H9 (cell line): ENCODE data around the gene SCAF11. TPM values are rescaled to one million over a fixed set of nuclear protein-coding genes. Genes with fewer than 3 reads are reported as not detected.

Experiments used
- DNase-seq: peaks from one replicate; pipeline ENCODE4 v3.0.0-alpha.2; 2017
- H2AFZ ChIP-seq: one replicate; pipeline ENCODE4 v1.6.1; 2013; ENCODE audit warnings: mild to moderate bottlenecking, low read length, control low read depth, moderate library complexity
- H2AK5ac ChIP-seq: 2 replicates; pipeline ENCODE4 v1.6.1; 2013; ENCODE audit warnings: low read length, control low read depth, mixed read lengths; ENCODE audit not compliant: insufficient read length
- H2BK120ac ChIP-seq: one replicate; pipeline ENCODE4 v1.6.1; 2013; ENCODE audit warnings: low read depth, mild to moderate bottlenecking, low read length, control low read depth, inconsistent platforms; ENCODE audit not compliant: poor library complexity, severe bottlenecking
- H2BK12ac ChIP-seq: 2 replicates; pipeline ENCODE4 v1.6.1; 2013; ENCODE audit warnings: low read length, control low read depth, mixed read lengths, low read depth; ENCODE audit not compliant: insufficient read length
- H2BK15ac ChIP-seq: 2 replicates; pipeline ENCODE4 v1.6.1; 2013; ENCODE audit warnings: low read depth, low read length, control low read depth
- H2BK20ac ChIP-seq: one replicate; pipeline ENCODE4 v1.6.1; 2013; ENCODE audit warnings: low read depth, mild to moderate bottlenecking, low read length, control low read depth, inconsistent platforms; ENCODE audit not compliant: poor library complexity, severe bottlenecking
- H2BK5ac ChIP-seq: 2 replicates; pipeline ENCODE4 v1.6.1; 2013; ENCODE audit warnings: low read length, control low read depth, mixed read lengths; ENCODE audit not compliant: insufficient read length
- H3K14ac ChIP-seq: 2 replicates; pipeline ENCODE4 v1.6.1; 2013; ENCODE audit warnings: low read length, control low read depth; ENCODE audit not compliant: insufficient read depth
- H3K18ac ChIP-seq: 2 replicates; pipeline ENCODE4 v1.6.1; 2013; ENCODE audit warnings: low read depth, mild to moderate bottlenecking, mixed read lengths, low read length, control low read depth; ENCODE audit not compliant: insufficient read length
- H3K23ac ChIP-seq: 2 replicates; pipeline ENCODE4 v1.6.1; 2013; ENCODE audit warnings: low read length, control low read depth, mixed read lengths, low read depth; ENCODE audit not compliant: insufficient read length
- H3K23me2 ChIP-seq: 2 replicates; pipeline ENCODE4 v1.6.1; 2013; ENCODE audit warnings: low read depth, mild to moderate bottlenecking, mixed read lengths, low read length, control low read depth; ENCODE audit not compliant: insufficient read length, poor library complexity, severe bottlenecking
- H3K27ac ChIP-seq: 2 replicates; pipeline ENCODE4 v1.5.1; 2013; ENCODE audit warnings: low read length, control low read depth, mixed read lengths, low read depth; ENCODE audit not compliant: insufficient read length
- H3K27me3 ChIP-seq: 2 replicates; pipeline ENCODE4 v1.6.1; 2013; ENCODE audit warnings: low read length, control low read depth, inconsistent platforms; ENCODE audit not compliant: insufficient read depth
- H3K4ac ChIP-seq: 2 replicates; pipeline ENCODE4 v1.6.1; 2013; ENCODE audit warnings: low read depth, mild to moderate bottlenecking, control low read depth, inconsistent platforms, low read length, moderate library complexity
- H3K4me1 ChIP-seq: 2 replicates; pipeline ENCODE4 v1.6.1; 2013; ENCODE audit warnings: low read length, control low read depth, inconsistent platforms; ENCODE audit not compliant: insufficient read depth
- H3K4me2 ChIP-seq: 2 replicates; pipeline ENCODE4 v1.6.1; 2013; ENCODE audit warnings: low read length, control low read depth, mixed read lengths; ENCODE audit not compliant: insufficient read length, insufficient read depth
- H3K56ac ChIP-seq: 2 replicates; pipeline ENCODE4 v1.6.1; 2013; ENCODE audit warnings: low read depth, mild to moderate bottlenecking, mixed read lengths, low read length, control low read depth; ENCODE audit not compliant: insufficient read length
- H3K79me1 ChIP-seq: 2 replicates; pipeline ENCODE4 v1.6.1; 2013; ENCODE audit warnings: low read depth, mild to moderate bottlenecking, moderate library complexity, low read length, control low read depth, inconsistent platforms; ENCODE audit not compliant: insufficient read depth, poor library complexity, severe bottlenecking
- H3K79me2 ChIP-seq: 2 replicates; pipeline ENCODE4 v1.6.1; 2013; ENCODE audit warnings: low read length, control low read depth, inconsistent platforms; ENCODE audit not compliant: insufficient read depth
- H3K9ac ChIP-seq: 2 replicates; pipeline ENCODE4 v1.6.1; 2013; ENCODE audit warnings: low read length, control low read depth, mixed read lengths; ENCODE audit not compliant: insufficient read length; ENCODE audit errors: extremely low read depth
- H3K9me3 ChIP-seq: one replicate; pipeline ENCODE4 v1.6.1; 2013; ENCODE audit warnings: low read depth, low read length, inconsistent platforms; ENCODE audit not compliant: control insufficient read depth
- H3T11ph ChIP-seq: one replicate; pipeline ENCODE4 v1.6.1; 2013; ENCODE audit warnings: mild to moderate bottlenecking, low read length, control low read depth, inconsistent platforms
- H4K20me1 ChIP-seq: one replicate; pipeline ENCODE4 v1.6.1; 2013; ENCODE audit not compliant: control insufficient read depth, insufficient read length, insufficient read depth
- H4K5ac ChIP-seq: 2 replicates; pipeline ENCODE4 v1.6.1; 2013; ENCODE audit warnings: low read depth, mild to moderate bottlenecking, mixed read lengths, low read length, control low read depth; ENCODE audit not compliant: insufficient read length
- H4K8ac ChIP-seq: replicated peaks from 2 replicates; pipeline ENCODE4 v1.6.1; 2013; ENCODE audit warnings: low read length, control low read depth, mixed read lengths, low read depth; ENCODE audit not compliant: insufficient read length
- H4K91ac ChIP-seq: 2 replicates; pipeline ENCODE4 v1.6.1; 2013; ENCODE audit warnings: low read depth, mild to moderate bottlenecking, moderate library complexity, mixed read lengths, low read length, control low read depth; ENCODE audit not compliant: insufficient read length
- H3K27ac Mint-ChIP-seq, 3 experiments: 2 replicates in 2 of 3; 3 replicates in 1 of 3; pipeline ENCODE4 v1.8.0; 2020 to 2021; ENCODE audit warnings: mixed read lengths in 3 of 3, mild to moderate bottlenecking in 1 of 3, moderate library complexity in 1 of 3
- H3K27me3 Mint-ChIP-seq: 2 replicates; pipeline ENCODE4 v1.8.0; 2021; ENCODE audit warnings: low read depth, mild to moderate bottlenecking, moderate library complexity, mixed read lengths
- H3K36me3 Mint-ChIP-seq, 3 experiments: 2 replicates in 2 of 3; 3 replicates in 1 of 3; pipeline ENCODE4 v1.8.0; 2020 to 2021; ENCODE audit warnings: low read depth in 3 of 3, mixed read lengths in 3 of 3; ENCODE audit not compliant: insufficient read depth in 1 of 3
- H3K4me1 Mint-ChIP-seq, 2 experiments: 2 replicates each; pipeline ENCODE4 v1.8.0; 2020; ENCODE audit warnings: mixed read lengths in 2 of 2
- H3K4me3 Mint-ChIP-seq, 2 experiments: 2 replicates in 1 of 2; 3 replicates in 1 of 2; pipeline ENCODE4 v1.8.0; 2020 to 2021; ENCODE audit warnings: mild to moderate bottlenecking in 2 of 2, mixed read lengths in 2 of 2, moderate library complexity in 1 of 2
- H3K9me3 Mint-ChIP-seq, 2 experiments: 2 replicates in 1 of 2; 3 replicates in 1 of 2; pipeline ENCODE4 v1.8.0; 2020; ENCODE audit warnings: mild to moderate bottlenecking in 2 of 2, mixed read lengths in 2 of 2, moderate library complexity in 1 of 2
- CTCF ChIP-seq: fragments of 200-600 bp; sonication (generic); conservative IDR thresholded peaks from 3 replicates; pipeline ENCODE4 v1.8.0; 2021; ENCODE audit warnings: antibody characterized with exemption, mild to moderate bottlenecking
- total RNA-seq: library from RNA; stranded (reverse); gene quantifications from 2 replicates; pipeline ENCODE4 v1.2.1, GENCODE V29; 2021

The SCAF11 gene
- total RNA-seq, 1 experiment from 2014 or later = 90.8 TPM

- Histone ChIP-seq H4K91ac (no peak overlapping the region), H2BK15ac (no peak overlapping the region), H4K20me1 (no peaks in the 10 kb centered on the region), H3K27ac (no peak overlapping the region), H2BK5ac (no peak overlapping the region), H2BK120ac (no peak overlapping the region), H2BK12ac (no peak overlapping the region), H3T11ph (no peak overlapping the region), H2BK20ac (no peak overlapping the region), H2AFZ (no peak overlapping the region), H3K23ac (no peak overlapping the region), H2AK5ac (no peak overlapping the region), H3K4me1 (no peaks in the 10 kb centered on the region), H3K4me2 (no peak overlapping the region), H3K79me2 (no peaks in the 10 kb centered on the region), H4K8ac (no peak overlapping the region), H3K18ac (no peak overlapping the region), H3K4ac (no peak overlapping the region), H3K14ac (no peak overlapping the region), H3K9ac (no peak overlapping the region), H3K23me2 (no peaks in the 10 kb centered on the region), H3K56ac (no peak overlapping the region), H4K5ac (no peak overlapping the region), H3K9me3 (peaks cover 9% of the 10 kb centered on the region), H3K79me1 (no peaks in the 10 kb centered on the region), H3K27me3 (no peaks in the 10 kb centered on the region)
- TF ChIP-seq CTCF = no peak
- no peak for DNase-seq
- no peak overlapping the region for H3K4me3 Mint-ChIP-seq
- no peak overlapping the region for H3K27ac Mint-ChIP-seq
- H3K27me3 Mint-ChIP-seq = no peaks in the 10 kb centered on the region
- peaks cover 45 to 53% of the 10 kb centered on the region in 2 experiments for H3K9me3 Mint-ChIP-seq
- H3K4me1 Mint-ChIP-seq = peaks cover 10 to 12% of the 10 kb centered on the region in 2 experiments
- peaks cover 22 to 60% (median 29%) of the 10 kb centered on the region in 3 experiments for H3K36me3 Mint-ChIP-seq
Observed at GRCh38 chr12:46027172-46027571, 36.8 kb upstream of the SCAF11 start.
